Measurements from ENCODE around the gene FANCL.

DNA sequence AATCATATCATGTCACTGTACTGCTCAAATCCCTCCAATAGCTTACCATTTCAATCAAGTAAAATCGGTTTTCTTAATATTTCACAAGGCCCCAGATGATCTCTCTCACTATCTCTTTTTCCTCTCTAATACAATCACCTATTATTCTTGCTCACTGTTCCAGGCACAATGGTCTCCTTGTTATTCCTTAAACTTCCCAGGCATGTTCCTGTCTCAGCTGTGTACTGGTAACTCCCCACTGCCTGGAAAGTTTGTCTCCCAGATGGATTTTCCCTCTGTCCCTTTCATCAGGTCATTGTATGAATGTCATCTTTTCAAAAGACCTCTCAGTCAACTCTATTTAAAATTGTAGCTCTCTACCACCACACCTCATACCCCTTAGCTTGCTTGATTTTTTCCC, 30.7 kb upstream of the FANCL start:
- TF ChIP-seq POLR2A (IDR thresholded peaks at IDR 0.05; ENCODE audit: low read length) (no peak), GATA1 (IDR thresholded peaks at IDR 0.05; ENCODE audit: low read depth, low read length) (no peak)
